ENCODE results near the gene POLR3B. TPM values are rescaled to one million over a fixed set of nuclear protein-coding genes. Genes with fewer than 3 reads are reported as not detected.

The POLR3B gene
- total and polyA plus RNA-seq, 3 experiments from 2014 or later = 5.3 to 14.6 (median 13.4) TPM

DNA sequence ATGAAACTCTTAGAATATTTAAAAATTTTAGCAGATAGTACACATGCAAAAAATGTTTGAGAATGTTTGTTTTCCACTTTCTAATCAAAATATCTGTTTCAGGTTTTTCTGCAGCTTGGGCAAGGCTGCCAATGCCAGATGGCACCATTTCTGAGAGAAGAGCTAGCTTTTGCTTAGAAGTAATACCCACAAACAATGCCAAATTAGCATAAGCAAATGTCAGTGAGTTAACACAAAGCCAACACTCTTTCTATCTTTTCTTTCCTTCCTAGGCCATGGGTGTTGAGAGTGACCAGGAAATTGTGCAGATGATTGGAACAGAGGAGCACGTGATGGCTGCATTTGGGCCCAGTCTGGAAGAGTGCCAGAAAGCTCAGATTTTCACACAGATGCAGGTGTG is 35.2 kb downstream of the POLR3B start:
- no peaks in the 10 kb centered on the region for H3K9me3 ChIP-seq (ENCODE audit: low read length)
- no peaks in the 10 kb centered on the region for H3K4me1 Mint-ChIP-seq
- no peaks in the 10 kb centered on the region for H3K27me3 Mint-ChIP-seq
- H3K27me3 ChIP-seq (ENCODE audit: insufficient read depth, low read length, poor library complexity, severe bottlenecking) = no peaks in the 10 kb centered on the region
- no peak for DNase-seq
- peaks cover 32 to 63% (median 33%) of the 10 kb centered on the region in 3 donors for H3K36me3 Mint-ChIP-seq
- H3K4me3 Mint-ChIP-seq = no peak overlapping the region
- H3K4me1 ChIP-seq (ENCODE audit: insufficient read depth, low read length) = no peaks in the 10 kb centered on the region
- ChIA-PET CTCF (no interaction called here), POLR2A (no interaction called here)
- H3K36me3 ChIP-seq (ENCODE audit: insufficient read depth, low read length) = no peaks in the 10 kb centered on the region
- no peak overlapping the region for H3K27ac ChIP-seq (ENCODE audit: low read depth, low read length)
- H3K27ac Mint-ChIP-seq = peak overlapping the region in 1 of 8 donors; percentile 11
- no peak overlapping the region for H3K4me3 ChIP-seq (ENCODE audit: low read length)
- H3K9me3 Mint-ChIP-seq = no peaks in the 10 kb centered on the region

DNA sequence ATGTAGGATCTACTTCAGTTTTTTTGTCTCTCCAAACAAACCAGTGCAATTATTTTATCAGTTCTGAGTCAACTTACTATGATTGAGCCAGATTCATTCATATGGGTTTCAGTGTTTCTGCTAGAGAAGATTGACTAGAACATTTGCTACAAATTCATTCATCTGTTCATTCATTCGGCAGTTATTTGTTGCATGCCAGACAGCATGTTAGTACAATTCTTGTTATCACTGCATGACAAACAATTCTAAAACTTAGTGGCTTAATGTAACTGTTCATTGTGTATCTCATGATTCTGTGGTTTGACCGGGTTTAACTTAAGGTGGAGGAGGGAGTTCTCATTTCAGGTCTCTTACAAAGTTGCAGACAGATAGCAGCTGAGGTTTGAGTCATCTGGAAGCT is 52.3 kb downstream of the POLR3B start:
- POLR2A ChIA-PET = no interaction called here
- CTCF ChIA-PET = interaction anchor here (0.6 kb wide), 1 partner anchor 18 kb away, joined by 3 read pairs; no protein-coding TSS in a partner anchor
- H3K4me1 Mint-ChIP-seq = no peaks in the 10 kb centered on the region

DNA sequence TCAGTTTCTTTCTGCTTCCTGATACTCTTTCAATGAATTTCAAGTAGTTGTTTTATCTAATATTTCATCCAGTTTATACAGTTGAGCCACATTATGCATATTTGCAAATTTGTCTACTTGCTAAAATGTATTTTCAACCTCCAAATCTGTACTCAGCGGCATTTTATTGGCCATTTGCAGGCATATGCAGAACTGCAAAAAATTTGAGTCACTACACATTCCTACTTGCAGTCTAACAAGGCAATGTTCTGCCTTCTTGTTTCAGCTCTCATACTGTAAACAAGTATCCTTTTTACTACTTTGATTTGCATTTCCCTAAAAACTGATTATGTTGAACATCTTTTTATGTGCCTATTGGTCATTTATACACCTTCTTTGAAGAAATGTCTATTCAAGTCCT is 55.0 kb downstream of the POLR3B start:
- no peak overlapping the region for H3K4me3 Mint-ChIP-seq
- peaks cover 22 to 53% (median 30%) of the 10 kb centered on the region in 3 donors for H3K36me3 Mint-ChIP-seq
- no peaks in the 10 kb centered on the region for H3K4me1 Mint-ChIP-seq
- POLR2A ChIA-PET = no interaction called here
- CTCF ChIA-PET = no interaction called here
- no peak overlapping the region for H3K27ac ChIP-seq (ENCODE audit: low read depth, low read length)
- no peaks in the 10 kb centered on the region for H3K9me3 ChIP-seq (ENCODE audit: low read length)
- no peaks in the 10 kb centered on the region for H3K36me3 ChIP-seq (ENCODE audit: insufficient read depth, low read length)
- no peaks in the 10 kb centered on the region for H3K27me3 Mint-ChIP-seq
- no peak for DNase-seq
- no peak overlapping the region for H3K4me3 ChIP-seq (ENCODE audit: low read length)
- no peaks in the 10 kb centered on the region for H3K27me3 ChIP-seq (ENCODE audit: insufficient read depth, low read length, poor library complexity, severe bottlenecking)
- H3K4me1 ChIP-seq (ENCODE audit: insufficient read depth, low read length) = no peaks in the 10 kb centered on the region
- H3K27ac Mint-ChIP-seq = no peak overlapping the region
- no peaks in the 10 kb centered on the region for H3K9me3 Mint-ChIP-seq

More for the DNA sequence above, 52.3 kb downstream of the POLR3B start:
- H3K36me3 Mint-ChIP-seq = peaks cover 17 to 38% (median 18%) of the 10 kb centered on the region in 3 donors
- Histone ChIP-seq H3K27me3 (ENCODE audit: insufficient read depth, low read length, poor library complexity, severe bottlenecking) (no peaks in the 10 kb centered on the region), H3K27ac (ENCODE audit: low read depth, low read length) (no peak overlapping the region), H3K36me3 (ENCODE audit: insufficient read depth, low read length) (no peaks in the 10 kb centered on the region), H3K9me3 (ENCODE audit: low read length) (no peaks in the 10 kb centered on the region), H3K4me1 (ENCODE audit: insufficient read depth, low read length) (no peaks in the 10 kb centered on the region), H3K4me3 (ENCODE audit: low read length) (no peak overlapping the region)
- H3K4me3 Mint-ChIP-seq = no peak overlapping the region
- H3K9me3 Mint-ChIP-seq = no peaks in the 10 kb centered on the region
- no peaks in the 10 kb centered on the region for H3K27me3 Mint-ChIP-seq
- no peak for DNase-seq
- peak overlapping the region in 1 of 8 donors; percentile 6 for H3K27ac Mint-ChIP-seq

DNA sequence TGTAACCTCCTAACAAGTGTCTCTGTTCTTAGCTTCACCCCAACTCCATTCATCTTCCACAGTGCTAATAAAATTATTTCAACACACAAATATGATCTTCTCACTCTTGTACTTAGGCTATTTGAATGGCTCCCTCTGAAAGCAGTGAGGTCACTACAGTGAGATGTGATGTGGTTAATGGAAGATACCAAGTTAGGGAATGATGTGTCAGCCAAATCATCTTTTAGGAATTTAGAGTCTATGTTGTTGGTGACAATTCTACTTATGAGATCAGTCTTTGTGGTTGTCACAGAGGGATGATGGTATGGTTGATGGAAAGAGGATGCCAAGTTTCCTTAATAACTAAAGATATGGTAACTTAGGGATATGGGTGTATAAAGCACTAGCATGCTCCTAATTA is 57.6 kb downstream of the POLR3B start:
- H3K9me3 ChIP-seq (ENCODE audit: low read length) = no peaks in the 10 kb centered on the region
- no peaks in the 10 kb centered on the region for H3K27me3 Mint-ChIP-seq
- no peaks in the 10 kb centered on the region for H3K4me1 ChIP-seq (ENCODE audit: insufficient read depth, low read length)
- no peak overlapping the region for H3K27ac Mint-ChIP-seq
- H3K27me3 ChIP-seq (ENCODE audit: insufficient read depth, low read length, poor library complexity, severe bottlenecking) = no peaks in the 10 kb centered on the region
- no peak overlapping the region for H3K4me3 ChIP-seq (ENCODE audit: low read length)
- no peak for DNase-seq
- peaks cover 26 to 59% (median 35%) of the 10 kb centered on the region in 3 donors for H3K36me3 Mint-ChIP-seq
- no peaks in the 10 kb centered on the region for H3K9me3 Mint-ChIP-seq
- CTCF ChIA-PET = no interaction called here
- no peak overlapping the region for H3K4me3 Mint-ChIP-seq
- no peaks in the 10 kb centered on the region for H3K36me3 ChIP-seq (ENCODE audit: insufficient read depth, low read length)
- no peaks in the 10 kb centered on the region for H3K4me1 Mint-ChIP-seq
- POLR2A ChIA-PET = no interaction called here
- H3K27ac ChIP-seq (ENCODE audit: low read depth, low read length) = no peak overlapping the region

DNA sequence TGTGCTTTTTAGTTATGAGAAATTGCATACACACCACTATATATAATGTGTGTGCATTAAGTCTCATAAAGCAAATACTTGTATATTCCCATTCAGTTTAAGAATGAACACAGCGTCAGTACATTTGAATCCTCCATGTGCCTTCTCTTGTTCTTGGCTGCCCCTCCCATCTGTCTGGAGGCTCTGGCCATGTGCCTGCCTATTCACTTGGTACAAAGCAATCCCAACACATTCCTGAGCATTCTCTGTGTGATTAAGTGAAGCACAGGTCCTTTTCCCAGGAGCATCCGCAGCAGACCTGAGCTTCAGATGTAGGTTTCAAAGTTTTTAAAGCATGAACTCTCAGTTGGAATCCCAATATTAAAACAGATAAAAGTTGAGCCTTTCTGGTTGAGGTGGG is 58.7 kb downstream of the POLR3B start:
- POLR2A ChIA-PET = no interaction called here
- H3K9me3 Mint-ChIP-seq = no peaks in the 10 kb centered on the region
- CTCF ChIA-PET = no interaction called here
- H3K4me3 ChIP-seq (ENCODE audit: low read length) = no peak overlapping the region
- H3K4me1 Mint-ChIP-seq = no peaks in the 10 kb centered on the region
- no peaks in the 10 kb centered on the region for H3K27me3 Mint-ChIP-seq
- H3K27ac ChIP-seq (ENCODE audit: low read depth, low read length) = no peak overlapping the region
- H3K4me3 Mint-ChIP-seq = no peak overlapping the region
- no peaks in the 10 kb centered on the region for H3K27me3 ChIP-seq (ENCODE audit: insufficient read depth, low read length, poor library complexity, severe bottlenecking)
- H3K36me3 ChIP-seq (ENCODE audit: insufficient read depth, low read length) = no peaks in the 10 kb centered on the region
- H3K27ac Mint-ChIP-seq = no peak overlapping the region
- H3K9me3 ChIP-seq (ENCODE audit: low read length) = no peaks in the 10 kb centered on the region
- no peaks in the 10 kb centered on the region for H3K4me1 ChIP-seq (ENCODE audit: insufficient read depth, low read length)
- DNase-seq = no peak
- H3K36me3 Mint-ChIP-seq = peaks cover 26 to 57% (median 35%) of the 10 kb centered on the region in 3 donors

DNA sequence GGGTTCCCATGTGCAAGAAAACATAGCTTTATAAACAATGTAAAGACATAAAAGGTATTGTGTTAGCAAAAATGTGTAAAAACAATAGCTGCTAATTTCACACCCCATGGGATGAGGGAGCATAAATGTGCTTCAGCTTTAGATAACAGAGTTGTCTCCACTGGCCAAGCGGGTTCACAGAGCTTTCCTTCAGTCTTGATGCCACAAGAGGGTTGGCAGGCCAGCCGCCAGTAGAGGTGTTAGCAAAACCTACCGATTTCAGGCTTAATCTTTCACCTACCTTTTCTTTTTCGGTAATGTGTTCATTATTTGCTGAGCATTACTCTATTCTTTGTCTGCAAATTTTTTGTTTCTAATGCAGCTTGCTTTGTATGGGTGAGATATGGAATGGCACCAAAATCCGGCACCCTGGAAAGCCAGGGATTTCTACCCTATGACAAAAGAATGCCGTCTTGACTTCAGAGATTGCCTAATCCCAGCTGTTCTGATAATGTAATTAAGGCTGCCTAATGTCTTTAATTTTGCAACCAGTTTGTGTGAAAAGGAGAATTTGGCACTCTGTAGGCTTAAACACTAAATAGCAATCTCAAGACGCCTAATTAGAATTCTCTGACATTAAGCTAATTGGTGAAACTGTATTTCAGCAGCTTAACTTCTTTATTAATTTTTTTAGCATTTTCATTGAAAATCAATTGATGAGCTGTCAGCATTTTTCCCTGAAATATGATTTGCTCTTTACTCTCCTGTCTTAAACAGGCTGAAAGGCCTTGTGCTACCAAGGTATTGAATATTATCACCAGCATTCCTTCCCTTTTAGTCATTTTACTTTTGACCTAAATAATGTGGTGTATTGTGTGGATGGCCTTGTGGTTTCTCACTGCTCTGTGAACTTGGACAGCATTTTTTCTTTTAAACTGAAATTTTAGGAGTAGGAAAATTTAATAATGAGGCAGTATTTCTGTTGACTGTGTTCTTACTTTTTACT is 60.7 kb downstream of the POLR3B start:
- Mint-ChIP-seq H3K27me3 (no peaks in the 10 kb centered on the region), H3K27ac (peak overlapping the region in 1 of 8 donors; percentile 8)
- POLR2A ChIA-PET = no interaction called here

DNA sequence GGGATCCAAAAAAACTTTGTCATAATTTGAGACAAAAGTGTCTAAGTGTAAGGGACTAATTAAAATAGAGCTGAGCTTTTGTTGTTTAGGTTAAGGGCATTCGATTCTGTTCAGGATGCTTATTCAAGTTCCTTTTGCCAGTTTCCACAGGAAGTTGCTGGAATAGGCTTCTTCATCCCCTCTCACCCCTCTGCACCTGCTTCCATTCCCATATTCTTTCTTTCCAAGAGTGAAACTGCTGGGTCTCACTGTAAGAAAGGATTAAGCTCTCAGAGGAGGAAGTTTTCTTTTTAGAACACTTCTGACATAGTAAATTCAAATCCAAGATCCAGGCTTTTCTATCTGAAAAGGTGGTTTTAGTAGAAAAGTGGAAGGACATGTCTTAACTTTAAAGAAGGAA is 61.4 kb downstream of the POLR3B start:
- no peak for DNase-seq
- ChIA-PET POLR2A (no interaction called here), CTCF (interaction anchor here (0.7 to 1.0 kb wide), 2 partner anchors 11 to 20 kb away, joined by 3 read pairs; no protein-coding TSS in a partner anchor)
- Histone ChIP-seq H3K36me3 (ENCODE audit: insufficient read depth, low read length) (no peaks in the 10 kb centered on the region), H3K27ac (ENCODE audit: low read depth, low read length) (no peak overlapping the region), H3K4me1 (ENCODE audit: insufficient read depth, low read length) (no peaks in the 10 kb centered on the region), H3K9me3 (ENCODE audit: low read length) (no peaks in the 10 kb centered on the region), H3K27me3 (ENCODE audit: insufficient read depth, low read length, poor library complexity, severe bottlenecking) (no peaks in the 10 kb centered on the region), H3K4me3 (ENCODE audit: low read length) (no peak overlapping the region)
- no peaks in the 10 kb centered on the region for H3K9me3 Mint-ChIP-seq
- H3K4me3 Mint-ChIP-seq = no peak overlapping the region
- H3K4me1 Mint-ChIP-seq = no peaks in the 10 kb centered on the region
- peaks cover 28 to 53% (median 33%) of the 10 kb centered on the region in 3 donors for H3K36me3 Mint-ChIP-seq
- no peak overlapping the region for H3K27ac Mint-ChIP-seq
- no peaks in the 10 kb centered on the region for H3K27me3 Mint-ChIP-seq

More for the DNA sequence above, 60.7 kb downstream of the POLR3B start:
- H3K27me3 ChIP-seq (ENCODE audit: insufficient read depth, low read length, poor library complexity, severe bottlenecking) = no peaks in the 10 kb centered on the region
- H3K27ac ChIP-seq (ENCODE audit: low read depth, low read length) = no peak overlapping the region
- DNase-seq = no peak
- H3K9me3 ChIP-seq (ENCODE audit: low read length) = no peaks in the 10 kb centered on the region
- CTCF ChIA-PET = interaction anchor here (1.0 kb wide), 1 partner anchor 21 kb away, joined by 3 read pairs; no protein-coding TSS in a partner anchor
- Mint-ChIP-seq H3K36me3 (peaks cover 33 to 51% (median 36%) of the 10 kb centered on the region in 3 donors), H3K9me3 (no peaks in the 10 kb centered on the region), H3K4me3 (no peak overlapping the region), H3K4me1 (no peaks in the 10 kb centered on the region)
- H3K36me3 ChIP-seq (ENCODE audit: insufficient read depth, low read length) = no peaks in the 10 kb centered on the region
- H3K4me1 ChIP-seq (ENCODE audit: insufficient read depth, low read length) = no peaks in the 10 kb centered on the region
- no peak overlapping the region for H3K4me3 ChIP-seq (ENCODE audit: low read length)

DNA sequence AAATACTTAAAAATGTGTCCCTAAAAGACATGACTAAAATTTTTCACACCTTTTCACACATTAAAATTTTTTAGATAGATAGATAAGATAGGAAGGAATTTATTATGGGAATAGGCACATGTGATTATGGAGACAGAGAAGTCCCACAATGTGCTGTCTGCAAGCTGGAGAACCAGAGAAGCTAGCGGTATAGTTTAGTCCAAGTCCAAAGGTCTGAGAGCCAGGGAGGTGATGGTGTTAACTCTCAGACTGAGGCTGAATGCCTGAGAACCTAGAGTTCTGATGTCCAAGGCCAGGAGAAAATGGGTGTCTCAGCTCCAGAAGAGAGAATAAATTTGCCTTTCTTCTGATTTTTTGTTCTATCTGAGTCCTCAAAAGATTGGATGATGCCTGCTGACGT is 65.7 kb downstream of the POLR3B start:
- no peak overlapping the region for H3K4me3 ChIP-seq (ENCODE audit: low read length)
- H3K27me3 ChIP-seq (ENCODE audit: insufficient read depth, low read length, poor library complexity, severe bottlenecking) = no peaks in the 10 kb centered on the region
- H3K4me1 ChIP-seq (ENCODE audit: insufficient read depth, low read length) = no peaks in the 10 kb centered on the region
- no peaks in the 10 kb centered on the region for H3K9me3 ChIP-seq (ENCODE audit: low read length)
- Mint-ChIP-seq H3K9me3 (no peaks in the 10 kb centered on the region), H3K27me3 (no peaks in the 10 kb centered on the region), H3K4me3 (no peak overlapping the region), H3K36me3 (peaks cover 17 to 37% (median 19%) of the 10 kb centered on the region in 3 donors), H3K4me1 (no peaks in the 10 kb centered on the region), H3K27ac (no peak overlapping the region)
- POLR2A ChIA-PET = no interaction called here
- H3K27ac ChIP-seq (ENCODE audit: low read depth, low read length) = no peak overlapping the region
- no peaks in the 10 kb centered on the region for H3K36me3 ChIP-seq (ENCODE audit: insufficient read depth, low read length)
- CTCF ChIA-PET = no interaction called here
- DNase-seq = no peak
